ENCODE measurements around the gene KCNC4.

The KCNC4 gene

DNA sequence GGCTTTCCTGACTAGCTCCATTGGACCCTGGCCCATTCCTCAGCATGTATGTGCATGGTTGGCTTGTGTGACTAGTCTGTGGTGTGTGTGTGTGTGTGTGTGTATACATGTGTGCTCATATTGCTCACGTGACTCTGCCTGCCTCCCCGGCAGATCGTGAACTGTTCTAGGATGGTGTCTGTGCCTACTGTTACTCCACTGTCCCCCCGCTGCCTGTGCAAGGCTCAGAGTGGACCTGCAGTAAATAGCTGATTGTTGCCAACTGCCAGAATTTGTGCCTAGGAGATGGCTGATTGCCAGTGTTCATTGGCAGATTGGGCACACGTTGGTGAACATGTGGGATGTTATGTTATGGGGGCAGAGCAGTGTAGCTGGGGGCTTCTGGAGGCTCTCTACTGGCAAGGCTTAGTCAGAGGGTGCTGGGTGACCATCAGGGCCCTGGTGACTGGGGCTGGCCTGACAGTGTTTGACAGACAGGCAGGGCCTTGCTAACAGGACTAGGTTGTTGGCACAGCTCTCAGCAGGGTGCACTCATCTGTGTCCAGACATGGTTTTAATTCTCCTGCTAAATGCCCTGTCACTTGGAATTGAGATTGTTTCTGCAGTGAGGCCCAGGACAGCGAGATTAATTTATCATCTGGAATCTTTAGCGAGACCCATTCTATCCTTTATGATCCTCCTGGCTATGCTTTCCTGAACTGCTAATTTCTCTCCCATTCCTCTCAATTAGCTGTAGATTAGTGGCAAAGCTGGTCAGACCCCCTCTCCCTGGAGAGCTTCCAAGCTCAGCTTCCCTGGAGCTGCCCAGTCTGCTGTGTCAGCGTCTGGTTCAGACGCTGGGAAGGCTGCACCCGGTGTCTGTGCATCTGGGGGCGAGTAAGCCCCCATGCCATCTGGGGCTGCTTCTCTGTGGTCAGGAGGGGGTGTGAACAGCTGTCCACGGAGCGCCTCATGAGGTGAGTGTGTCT lies 39.1 kb upstream of the KCNC4 start:
- H3K36me3 ChIP-seq (ENCODE audit: control insufficient read depth, insufficient read depth, low read length), result no peaks in the 10 kb centered on the region
- H3K4me2 ChIP-seq (ENCODE audit: low read length), result peak overlapping the region; percentile 21
- H3K9me3 ChIP-seq (ENCODE audit: control insufficient read depth, low read length), result no peaks in the 10 kb centered on the region
- no peak overlapping the region for H3K4me3 ChIP-seq (ENCODE audit: low read depth, low read length)
- TF ChIP-seq, protein P1, sequence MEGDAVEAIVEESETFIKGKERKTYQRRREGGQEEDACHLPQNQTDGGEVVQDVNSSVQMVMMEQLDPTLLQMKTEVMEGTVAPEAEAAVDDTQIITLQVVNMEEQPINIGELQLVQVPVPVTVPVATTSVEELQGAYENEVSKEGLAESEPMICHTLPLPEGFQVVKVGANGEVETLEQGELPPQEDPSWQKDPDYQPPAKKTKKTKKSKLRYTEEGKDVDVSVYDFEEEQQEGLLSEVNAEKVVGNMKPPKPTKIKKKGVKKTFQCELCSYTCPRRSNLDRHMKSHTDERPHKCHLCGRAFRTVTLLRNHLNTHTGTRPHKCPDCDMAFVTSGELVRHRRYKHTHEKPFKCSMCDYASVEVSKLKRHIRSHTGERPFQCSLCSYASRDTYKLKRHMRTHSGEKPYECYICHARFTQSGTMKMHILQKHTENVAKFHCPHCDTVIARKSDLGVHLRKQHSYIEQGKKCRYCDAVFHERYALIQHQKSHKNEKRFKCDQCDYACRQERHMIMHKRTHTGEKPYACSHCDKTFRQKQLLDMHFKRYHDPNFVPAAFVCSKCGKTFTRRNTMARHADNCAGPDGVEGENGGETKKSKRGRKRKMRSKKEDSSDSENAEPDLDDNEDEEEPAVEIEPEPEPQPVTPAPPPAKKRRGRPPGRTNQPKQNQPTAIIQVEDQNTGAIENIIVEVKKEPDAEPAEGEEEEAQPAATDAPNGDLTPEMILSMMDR (IDR thresholded peaks at IDR 0.05), result no peak
- peak overlapping the region; percentile 29 for H3K27ac ChIP-seq
- no peaks in the 10 kb centered on the region for H3K79me2 ChIP-seq
- H3K9ac ChIP-seq, result no peak overlapping the region
- no peak overlapping the region for H2AFZ ChIP-seq
- no peaks in the 10 kb centered on the region for H3K27me3 ChIP-seq (ENCODE audit: control insufficient read depth, insufficient read depth, low read length)
- no peaks in the 10 kb centered on the region for H3K4me1 ChIP-seq

DNA sequence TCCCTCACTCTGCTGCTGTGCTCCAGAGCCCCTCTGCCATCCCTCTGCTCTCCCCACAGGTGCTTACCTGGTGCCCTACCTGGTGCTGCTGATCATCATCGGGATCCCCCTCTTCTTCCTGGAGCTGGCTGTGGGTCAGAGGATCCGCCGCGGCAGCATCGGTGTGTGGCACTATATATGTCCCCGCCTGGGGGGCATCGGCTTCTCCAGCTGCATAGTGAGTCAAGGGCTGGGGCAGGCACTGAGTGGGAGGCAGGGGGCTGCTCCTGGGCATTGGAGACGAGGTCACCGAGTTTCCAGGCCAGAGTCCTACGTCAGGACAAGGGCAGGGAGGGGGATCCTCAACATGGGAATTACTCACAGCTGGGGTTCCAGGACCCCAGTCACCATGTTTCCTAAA lies 38.1 kb upstream of the KCNC4 start:
- TF ChIP-seq, protein P1 (IDR thresholded peaks at IDR 0.05), result no peak
- H3K4me2 ChIP-seq (ENCODE audit: low read length), result no peak overlapping the region
- H3K36me3 ChIP-seq (ENCODE audit: control insufficient read depth, insufficient read depth, low read length), result no peaks in the 10 kb centered on the region
- no peak overlapping the region for H3K9ac ChIP-seq
- no peaks in the 10 kb centered on the region for H3K4me1 ChIP-seq
- H3K27ac ChIP-seq, result no peak overlapping the region
- no peaks in the 10 kb centered on the region for H3K27me3 ChIP-seq (ENCODE audit: control insufficient read depth, insufficient read depth, low read length)
- H3K9me3 ChIP-seq (ENCODE audit: control insufficient read depth, low read length), result no peaks in the 10 kb centered on the region
- no peak overlapping the region for H2AFZ ChIP-seq
- H3K4me3 ChIP-seq (ENCODE audit: low read depth, low read length), result no peak overlapping the region
- H3K79me2 ChIP-seq, result no peaks in the 10 kb centered on the region

DNA sequence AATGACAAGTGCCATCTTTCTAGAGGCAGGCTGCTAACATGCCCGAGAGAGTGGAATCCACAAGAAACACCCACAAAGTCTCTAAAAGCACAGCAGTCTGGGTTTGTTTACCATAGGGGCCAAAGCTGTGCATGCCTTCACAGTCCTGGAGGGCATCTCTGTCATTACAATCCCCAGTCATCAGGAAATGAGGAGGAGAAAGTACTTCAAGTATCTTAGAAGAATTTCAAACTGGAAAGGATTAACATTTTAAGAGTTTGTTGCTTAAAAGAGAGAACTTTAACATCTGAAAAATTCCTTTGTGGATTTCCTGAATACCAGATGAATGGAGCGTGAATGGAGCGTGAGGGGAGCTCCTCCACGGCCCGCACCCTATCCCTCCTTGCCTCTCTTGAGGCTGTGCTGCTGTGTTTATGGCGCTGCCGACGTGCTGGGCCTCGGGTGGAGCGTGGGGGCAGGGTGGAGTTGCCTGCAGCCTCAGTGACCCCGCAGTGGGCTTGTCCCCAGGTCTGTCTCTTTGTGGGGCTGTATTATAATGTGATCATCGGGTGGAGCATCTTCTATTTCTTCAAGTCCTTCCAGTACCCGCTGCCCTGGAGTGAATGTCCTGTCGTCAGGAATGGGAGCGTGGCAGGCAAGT lies 36.5 kb upstream of the KCNC4 start:
- no peak overlapping the region for H3K4me2 ChIP-seq (ENCODE audit: low read length)
- no peaks in the 10 kb centered on the region for H3K27me3 ChIP-seq (ENCODE audit: control insufficient read depth, insufficient read depth, low read length)
- TF ChIP-seq, protein P1 (IDR thresholded peaks at IDR 0.05), result no peak
- H3K9me3 ChIP-seq (ENCODE audit: control insufficient read depth, low read length), result no peaks in the 10 kb centered on the region
- no peak overlapping the region for H3K4me3 ChIP-seq (ENCODE audit: low read depth, low read length)
- no peaks in the 10 kb centered on the region for H3K4me1 ChIP-seq
- no peaks in the 10 kb centered on the region for H3K79me2 ChIP-seq
- H3K36me3 ChIP-seq (ENCODE audit: control insufficient read depth, insufficient read depth, low read length), result no peaks in the 10 kb centered on the region
- H3K27ac ChIP-seq, result no peak overlapping the region
- H2AFZ ChIP-seq, result no peak overlapping the region
- no peak overlapping the region for H3K9ac ChIP-seq

DNA sequence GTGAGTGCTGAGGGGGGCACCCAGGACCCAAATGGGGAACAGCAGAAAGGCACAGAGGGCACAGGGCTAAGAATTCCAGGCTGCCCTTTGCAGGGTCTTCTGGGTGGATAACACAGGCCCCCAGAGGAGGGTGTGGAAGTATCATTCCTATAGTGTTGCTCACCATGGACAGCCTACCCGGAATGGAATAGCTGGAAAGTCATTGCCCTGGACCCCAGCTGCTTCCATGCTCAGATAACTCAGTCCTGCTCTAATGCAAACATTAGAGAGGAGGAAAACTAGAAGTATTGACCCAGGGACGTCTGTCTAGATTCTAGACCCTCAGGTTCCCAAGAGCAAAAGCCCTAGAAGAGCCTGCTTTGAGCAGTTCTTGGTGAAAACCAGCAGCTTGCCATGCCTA lies 35.2 kb upstream of the KCNC4 start:
- no peak overlapping the region for H3K4me2 ChIP-seq (ENCODE audit: low read length)
- no peak overlapping the region for H3K9ac ChIP-seq
- H3K4me3 ChIP-seq (ENCODE audit: low read depth, low read length), result no peak overlapping the region
- H3K79me2 ChIP-seq, result no peaks in the 10 kb centered on the region
- TF ChIP-seq, protein P1 (IDR thresholded peaks at IDR 0.05), result no peak
- H3K27me3 ChIP-seq (ENCODE audit: control insufficient read depth, insufficient read depth, low read length), result no peaks in the 10 kb centered on the region
- no peaks in the 10 kb centered on the region for H3K9me3 ChIP-seq (ENCODE audit: control insufficient read depth, low read length)
- H3K27ac ChIP-seq, result no peak overlapping the region
- H2AFZ ChIP-seq, result no peak overlapping the region
- no peaks in the 10 kb centered on the region for H3K4me1 ChIP-seq
- no peaks in the 10 kb centered on the region for H3K36me3 ChIP-seq (ENCODE audit: control insufficient read depth, insufficient read depth, low read length)
